MM.1S (cell line): ENCODE measurements around the gene LAGE3.

ENCODE experiments used
- CTCF ChIP-seq: fragments of 300-600 bp; sonication (generic); IDR thresholded peaks from 2 replicates; pipeline ENCODE4 v1.5.1; 2016; ENCODE audit warnings: antibody characterized with exemption, low read length, mixed read lengths
- EZH2 ChIP-seq: fragments of 300-600 bp; sonication (generic); optimal IDR thresholded peaks from 2 replicates; pipeline ENCODE3; 2017; ENCODE audit warnings: low read depth, mild to moderate bottlenecking, antibody characterized with exemption, low read length, mixed read lengths
- EZH2phosphoT487 ChIP-seq: fragments of 300-600 bp; sonication (generic); IDR thresholded peaks from 2 replicates; pipeline ENCODE4 v1.6.1; 2018; ENCODE audit warnings: antibody characterized with exemption, low read length

DNA sequence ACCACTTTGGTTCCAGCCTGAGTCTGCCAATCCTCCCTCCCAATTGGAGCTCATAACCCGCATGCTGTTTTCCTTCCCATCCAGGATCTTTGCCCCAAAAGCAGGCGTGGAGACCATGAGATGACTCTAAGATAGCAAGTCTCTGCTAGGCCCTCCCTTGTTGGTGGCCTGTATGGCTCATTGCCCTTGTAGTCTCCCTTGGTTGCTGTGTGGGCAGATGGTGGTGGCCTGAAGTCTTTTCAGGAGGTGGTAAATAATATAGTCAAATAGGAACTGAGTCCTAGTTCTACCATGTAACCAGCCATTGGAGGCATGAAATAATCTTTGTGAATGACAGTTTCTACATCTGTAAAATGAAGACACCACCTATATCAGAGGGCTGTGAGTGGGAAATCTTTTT lies 49.4 kb downstream of the LAGE3 start:
- TF ChIP-seq CTCF: no peak
- no peak for TF ChIP-seq EZH2phosphoT487
- no peak for TF ChIP-seq EZH2
